Peyer's patch (tissue), 4 donors: ENCODE results near the gene KDM4C.

Experiments
- POLR2A ChIP-seq, 2 donors: fragments of 450-650 bp; IDR thresholded peaks; one replicate each; pipeline ENCODE4 v1.5.1; 2017; ENCODE audit warnings: antibody characterized with exemption in 2 of 2, mild to moderate bottlenecking in 2 of 2, moderate library complexity in 2 of 2
- TF ChIP-seq, protein P1 (sequence below), 6 experiments: fragments of 450-650 bp in 4 of 6; fragments of 200-600 bp in 2 of 6; sonication (generic) in 1 of 6; IDR thresholded peaks; one replicate each; pipeline ENCODE4 v1.5.1; 2017 to 2019; ENCODE audit warnings: antibody characterized with exemption in 6 of 6, mild to moderate bottlenecking in 3 of 6, moderate library complexity in 1 of 6

DNA sequence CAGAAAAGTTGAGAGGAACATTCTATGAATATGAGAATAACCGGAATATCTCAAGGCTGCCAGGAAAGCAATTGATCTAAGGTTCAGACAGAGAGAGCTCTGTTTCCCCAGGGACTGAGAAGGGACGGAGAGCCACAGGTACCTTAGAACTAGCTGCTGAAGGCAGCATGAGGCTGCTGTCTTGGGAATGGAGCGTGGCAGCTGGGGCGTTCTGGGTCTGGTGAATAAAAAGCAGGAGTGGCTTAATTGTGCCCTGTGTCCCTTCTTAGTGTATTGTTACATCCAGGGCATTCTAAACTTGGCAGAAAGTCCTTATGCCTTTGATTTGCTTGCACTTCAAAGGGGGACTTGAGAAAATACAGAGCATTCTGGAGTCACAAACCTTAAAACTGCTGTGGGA lies 434.5 kb downstream of the KDM4C start:
- TF ChIP-seq, protein P1, sequence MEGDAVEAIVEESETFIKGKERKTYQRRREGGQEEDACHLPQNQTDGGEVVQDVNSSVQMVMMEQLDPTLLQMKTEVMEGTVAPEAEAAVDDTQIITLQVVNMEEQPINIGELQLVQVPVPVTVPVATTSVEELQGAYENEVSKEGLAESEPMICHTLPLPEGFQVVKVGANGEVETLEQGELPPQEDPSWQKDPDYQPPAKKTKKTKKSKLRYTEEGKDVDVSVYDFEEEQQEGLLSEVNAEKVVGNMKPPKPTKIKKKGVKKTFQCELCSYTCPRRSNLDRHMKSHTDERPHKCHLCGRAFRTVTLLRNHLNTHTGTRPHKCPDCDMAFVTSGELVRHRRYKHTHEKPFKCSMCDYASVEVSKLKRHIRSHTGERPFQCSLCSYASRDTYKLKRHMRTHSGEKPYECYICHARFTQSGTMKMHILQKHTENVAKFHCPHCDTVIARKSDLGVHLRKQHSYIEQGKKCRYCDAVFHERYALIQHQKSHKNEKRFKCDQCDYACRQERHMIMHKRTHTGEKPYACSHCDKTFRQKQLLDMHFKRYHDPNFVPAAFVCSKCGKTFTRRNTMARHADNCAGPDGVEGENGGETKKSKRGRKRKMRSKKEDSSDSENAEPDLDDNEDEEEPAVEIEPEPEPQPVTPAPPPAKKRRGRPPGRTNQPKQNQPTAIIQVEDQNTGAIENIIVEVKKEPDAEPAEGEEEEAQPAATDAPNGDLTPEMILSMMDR (IDR thresholded peaks at IDR 0.05) = no peak
- TF ChIP-seq POLR2A (IDR thresholded peaks at IDR 0.05) = no peak
